NCI-H2196 (cell line): ENCODE results near the gene CPN1.
"Not testable (repeated sequence)": the region's sequence is repeated elsewhere in the genome, so short reads cannot be mapped to it uniquely, and the experiment has no call there.

Source experiments
- DNase-seq: peaks from one replicate; lab custom pipeline; 2025; ENCODE audit not compliant: unreplicated experiment; lab: John Stamatoyannopoulos, UW

Gene CPN1

DNA sequence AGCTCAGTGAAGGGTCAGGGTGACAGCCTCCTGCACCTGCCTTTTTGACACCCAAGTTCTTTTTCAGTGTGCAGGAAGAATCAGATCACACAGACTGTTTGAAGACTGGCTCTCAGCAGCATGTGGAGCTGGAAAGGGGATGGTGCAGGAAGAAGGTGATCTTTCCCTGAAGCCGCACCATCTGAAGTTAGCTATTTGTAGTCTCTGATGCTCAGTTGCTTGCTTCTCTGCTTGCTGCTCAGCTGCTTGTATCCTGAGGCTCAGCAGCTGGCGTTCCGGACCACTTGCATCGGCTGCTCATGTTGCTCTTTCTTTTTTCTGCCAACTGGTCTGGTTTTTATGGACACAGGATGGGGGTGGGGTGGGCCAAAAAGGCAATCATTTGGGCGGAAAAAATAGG lies 56.1 kb downstream of the CPN1 start:
- peak; percentile 67 for DNase-seq

GRCh38 chr10:100024748-100025147 lies 56.9 kb downstream of the CPN1 start:
- DNase-seq: no peak

- DNase-seq: peak; percentile 27
Observed at GRCh38 chr10:100022403-100022802, 59.3 kb downstream of the CPN1 start.

DNA sequence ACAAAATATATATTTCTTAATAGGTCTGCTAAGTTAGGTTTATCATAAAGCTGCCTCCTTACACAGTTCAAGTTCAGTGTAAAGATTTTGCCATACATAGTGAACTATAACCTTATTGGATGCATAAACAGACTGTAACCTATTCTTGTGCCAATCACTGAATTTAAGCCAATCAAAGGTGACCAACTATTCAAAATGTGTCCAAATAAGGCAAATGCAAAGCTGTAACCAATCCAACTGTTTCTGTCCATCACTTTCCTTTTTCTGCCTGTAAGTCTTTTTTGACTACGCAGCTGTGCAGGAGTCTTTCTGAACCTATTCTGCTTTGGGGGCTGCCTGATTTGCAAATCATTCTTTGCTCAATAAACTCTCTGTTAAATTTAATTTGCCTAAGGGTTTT lies 60.3 kb downstream of the CPN1 start:
- DNase-seq: no peak

DNA sequence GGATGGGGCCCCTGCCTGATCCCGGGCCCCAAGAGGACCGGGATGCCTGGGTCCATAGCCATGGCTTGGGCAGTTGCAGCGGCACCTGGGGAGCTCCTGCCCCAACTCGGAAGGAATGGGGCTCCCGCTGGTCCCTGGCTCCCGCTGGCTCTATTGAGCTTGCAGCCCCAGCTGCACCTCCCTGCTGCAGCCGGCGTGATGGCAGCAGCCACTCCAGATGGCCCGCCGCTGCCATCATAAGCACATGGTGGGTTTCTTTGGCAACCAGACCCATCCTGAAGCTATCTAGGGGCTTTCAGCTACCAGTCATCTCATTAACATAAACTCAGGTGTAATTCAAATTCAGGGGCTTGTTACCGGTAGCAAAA lies 60.8 kb downstream of the CPN1 start:
- DNase-seq: no peak

DNA sequence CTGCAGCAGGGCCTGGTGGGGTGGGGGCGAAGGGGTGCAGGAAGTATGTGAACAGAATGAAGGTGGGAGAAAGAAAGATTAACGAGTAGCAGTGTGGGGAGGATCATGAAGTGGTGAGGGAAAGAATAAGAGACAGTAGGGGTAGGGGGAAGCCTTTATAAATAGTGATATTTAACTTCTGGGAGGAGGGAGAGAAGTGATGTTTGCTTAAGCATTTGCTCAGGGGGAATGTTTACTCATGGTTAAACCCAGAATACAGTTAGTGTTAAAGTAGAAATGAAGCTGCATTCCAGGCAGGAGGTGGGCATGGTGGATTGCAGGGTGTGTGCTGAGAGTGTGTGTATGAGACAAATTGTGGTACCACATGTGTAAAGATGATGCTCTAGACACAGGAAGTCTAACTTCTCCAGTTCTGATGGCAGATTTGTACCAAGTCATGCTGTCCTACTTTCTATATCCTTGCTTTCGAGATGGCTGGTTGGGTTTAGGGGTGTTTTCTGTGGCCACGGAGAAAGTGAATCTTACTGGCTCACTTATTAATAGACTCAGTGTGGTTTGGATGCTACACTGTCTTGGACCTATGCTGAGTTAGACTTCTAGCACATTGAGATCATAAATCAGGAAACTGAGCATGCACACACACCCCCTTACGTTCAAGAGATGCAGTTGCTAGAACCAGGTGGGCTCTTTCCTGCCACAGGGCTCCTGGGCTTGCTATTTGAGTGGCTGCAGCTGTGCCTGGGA lies 61.4 kb downstream of the CPN1 start:
- DNase-seq: no peak

DNA sequence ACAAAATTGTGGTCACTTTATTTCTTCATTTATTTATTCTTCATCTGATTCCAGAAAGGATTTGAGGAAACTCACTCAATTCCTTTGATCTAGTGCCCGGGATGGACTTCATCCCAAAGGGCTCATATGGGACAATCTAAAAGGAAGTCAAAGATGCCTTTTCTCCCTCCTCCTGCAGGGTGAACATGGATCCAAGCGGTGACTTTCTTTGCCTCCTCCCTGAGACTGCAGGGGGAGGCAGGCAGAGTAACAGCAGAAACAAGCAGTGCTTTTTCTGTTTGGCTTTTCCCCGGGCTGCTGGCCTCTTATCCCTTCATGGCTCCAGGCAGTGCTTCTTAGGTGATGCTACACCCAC lies 61.9 kb downstream of the CPN1 start:
- DNase-seq: peak; percentile 13

DNA sequence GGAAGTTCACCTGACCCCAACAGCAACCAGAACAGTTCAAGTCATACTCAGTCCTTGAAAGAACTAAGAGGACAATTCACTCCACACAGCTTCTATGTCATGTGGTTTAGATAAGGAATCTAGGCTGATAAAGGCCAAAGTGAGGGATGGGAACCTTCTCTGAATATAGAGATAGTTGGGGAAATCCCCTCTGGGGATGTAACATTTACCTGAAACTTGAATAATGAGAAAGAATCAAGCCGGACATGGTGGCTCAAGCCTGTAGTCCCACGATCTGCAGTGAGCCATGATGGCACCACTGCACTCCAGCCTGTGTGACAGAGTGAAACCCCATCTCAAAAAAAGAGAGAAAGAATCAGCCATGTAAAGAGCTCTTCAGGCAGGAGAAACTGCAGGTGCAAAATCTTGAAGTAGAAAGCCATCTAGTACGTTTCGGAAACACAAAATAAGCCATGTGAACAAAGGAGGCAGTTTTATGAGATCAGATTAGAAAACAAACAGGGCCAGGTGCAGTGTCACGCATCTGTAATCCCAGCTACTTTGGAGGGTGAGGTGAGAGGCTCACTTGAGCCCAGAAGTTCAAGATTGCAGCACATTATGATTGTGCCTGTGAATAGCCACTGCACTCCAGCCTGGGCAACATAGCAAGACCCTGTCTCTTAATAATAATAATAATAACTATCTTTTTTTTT lies 67.5 kb downstream of the CPN1 start:
- peak; percentile 58 for DNase-seq

DNA sequence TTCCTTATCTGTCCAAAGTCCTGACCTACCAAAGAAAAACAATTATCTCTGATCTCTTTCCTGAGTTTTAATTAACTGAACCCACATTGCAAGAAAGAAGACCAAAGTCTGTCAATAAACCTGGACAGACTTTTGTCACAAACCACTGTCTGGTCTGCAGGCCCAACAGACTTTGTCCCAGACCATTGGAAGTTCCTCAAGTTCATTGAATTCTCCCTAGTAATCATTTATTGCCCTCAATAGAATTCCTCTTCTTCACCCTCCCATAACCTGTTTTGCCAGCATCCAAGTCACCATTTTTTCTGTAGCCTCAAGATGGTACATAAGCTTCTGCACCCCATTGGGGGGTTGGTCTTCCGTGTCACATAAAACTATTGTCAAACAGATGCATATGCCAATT lies 68.0 kb downstream of the CPN1 start:
- no peak for DNase-seq

- DNase-seq: not testable (repeated sequence)
Observed at GRCh38 chr10:100011906-100012305, 69.8 kb downstream of the CPN1 start.

GRCh38 chr10:100009793-100010676 lies 71.6 kb downstream of the CPN1 start, which contains the start of gene DNMBP:
Gene DNMBP, minus strand, starts transcription at chr10:100009947. Its CDS starts 37,823 bp downstream, at chr10:99972124.
- DNase-seq: peak; percentile 68

- no peak for DNase-seq
Observed at GRCh38 chr10:100009283-100009792, 72.3 kb downstream of the CPN1 start.

GRCh38 chr10:100008708-100009282 lies 72.9 kb downstream of the CPN1 start:
- DNase-seq: no peak

- DNase-seq: no peak
Observed at GRCh38 chr10:100008142-100008522, 73.5 kb downstream of the CPN1 start.

- DNase-seq: no peak
Observed at GRCh38 chr10:100007231-100008141, 74.2 kb downstream of the CPN1 start.

DNA sequence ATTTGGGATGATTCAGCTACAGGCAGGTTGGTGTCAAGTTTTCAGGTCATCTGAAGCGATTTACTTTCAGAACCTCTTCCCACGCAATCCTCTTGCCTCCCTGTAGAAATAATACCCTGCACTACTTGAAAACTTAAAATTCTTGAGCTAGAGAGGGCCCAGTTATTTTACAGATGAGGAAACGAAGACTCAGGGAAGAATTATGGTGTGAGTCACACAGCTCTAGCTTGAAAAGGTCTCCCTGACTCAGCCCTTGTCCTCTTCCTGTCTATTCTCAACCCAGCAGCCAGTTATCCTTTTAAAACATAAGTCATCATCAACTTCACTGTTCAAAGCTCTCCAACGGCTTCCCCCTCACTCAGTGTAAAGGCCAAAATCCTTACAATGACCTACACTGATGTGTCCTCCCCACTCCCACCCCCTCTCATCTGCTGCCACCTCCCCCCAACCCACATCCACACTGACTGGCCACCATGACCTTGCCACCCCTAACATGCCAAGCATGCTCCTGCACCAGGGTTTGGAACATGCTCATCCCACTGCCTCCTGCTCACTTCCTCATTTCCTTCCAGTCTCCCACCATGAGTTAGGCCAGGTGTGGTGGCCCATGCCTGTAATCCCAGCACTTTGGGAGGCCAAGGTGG lies 75.3 kb downstream of the CPN1 start:
- no peak for DNase-seq

- no peak for DNase-seq
Observed at GRCh38 chr10:100004805-100005510, 76.7 kb downstream of the CPN1 start.

- DNase-seq: no peak
Observed at GRCh38 chr10:100000109-100000644, 81.5 kb downstream of the CPN1 start.
